ENCODE results near the gene NFKBIE.

NFKBIE gene

DNA sequence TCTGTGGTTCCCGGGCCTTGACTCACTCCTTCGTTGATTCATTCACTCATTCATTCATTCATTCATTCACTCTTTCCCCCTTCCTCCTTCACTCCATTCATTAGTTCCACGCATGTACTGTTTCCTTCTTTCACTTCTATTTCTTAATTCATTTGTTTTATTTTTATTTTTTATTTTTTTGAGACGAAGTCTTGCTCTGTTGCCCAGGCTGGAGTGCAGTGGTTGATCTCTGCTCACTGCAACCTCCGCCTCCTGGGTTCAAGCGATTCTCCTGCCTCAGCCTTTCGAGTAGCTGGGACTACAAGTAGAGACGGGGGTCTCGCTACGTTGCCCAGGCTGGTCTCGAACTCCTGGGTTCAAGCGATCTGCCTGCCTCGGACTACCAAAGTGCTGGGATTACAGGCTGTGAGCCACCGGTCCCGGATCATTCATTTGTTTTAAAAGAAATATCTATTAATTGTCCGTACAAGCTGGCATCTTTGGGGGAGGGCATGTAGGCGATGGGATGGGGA, 427 bp upstream of the NFKBIE start:
- Histone ChIP-seq H3K4me3 (ENCODE audit: insufficient read depth in 1 of 2, low read depth in 1 of 2, low read length in 2 of 2) (peak overlapping the region in 1 of 2 experiments; percentile 56), H3K4me1 (ENCODE audit: control insufficient read depth, insufficient read depth, low read depth, low read length) (peaks cover 33% of the 10 kb centered on the region), H3K4ac (ENCODE audit: low read depth in 1 of 2, low read length in 2 of 2) (no peak overlapping the region), H3K27ac (ENCODE audit: low read length, poor library complexity, severe bottlenecking) (no peak overlapping the region), H2AK5ac (ENCODE audit: low read length, severe bottlenecking) (no peak overlapping the region), H3K36me3 (ENCODE audit: control insufficient read depth in 1 of 2, insufficient read depth in 2 of 2, low read depth in 1 of 2, low read length in 2 of 2) (peaks cover 7 to 13% of the 10 kb centered on the region in 2 experiments), H2BK120ac (ENCODE audit: low read depth, low read length) (no peak overlapping the region), H3K9me3 (ENCODE audit: control insufficient read depth, low read length) (no peaks in the 10 kb centered on the region), H3K9ac (ENCODE audit: low read length) (no peak overlapping the region), H3K23ac (ENCODE audit: low read length in 2 of 2) (no peak overlapping the region), H2BK12ac (ENCODE audit: low read length in 2 of 2) (no peak overlapping the region), H3K27me3 (ENCODE audit: control insufficient read depth in 1 of 2, insufficient read depth in 1 of 2, low read length in 2 of 2) (peaks cover 22 to 31% of the 10 kb centered on the region in 2 experiments), H4K8ac (ENCODE audit: low read length) (no peak overlapping the region), H2AFZ (ENCODE audit: low read depth, low read length) (no peak overlapping the region), H3K4me2 (ENCODE audit: low read length, poor library complexity, severe bottlenecking) (no peak overlapping the region), H2BK15ac (ENCODE audit: low read depth, poor library complexity, severe bottlenecking) (no peak overlapping the region), H4K91ac (ENCODE audit: low read length) (no peak overlapping the region), H2BK5ac (ENCODE audit: low read depth, low read length, poor library complexity, severe bottlenecking) (no peak overlapping the region), H3K79me1 (replicated peaks; ENCODE audit: low read length, poor library complexity, severe bottlenecking) (peaks cover 15% of the 10 kb centered on the region), H3K14ac (ENCODE audit: low read length in 2 of 2) (no peak overlapping the region), H3K18ac (ENCODE audit: low read depth in 1 of 2, low read length in 2 of 2) (no peak overlapping the region)
- DNase-seq, result no peak
- 73% methylated on average over 15 of the region's 17 CpGs for WGBS

DNA sequence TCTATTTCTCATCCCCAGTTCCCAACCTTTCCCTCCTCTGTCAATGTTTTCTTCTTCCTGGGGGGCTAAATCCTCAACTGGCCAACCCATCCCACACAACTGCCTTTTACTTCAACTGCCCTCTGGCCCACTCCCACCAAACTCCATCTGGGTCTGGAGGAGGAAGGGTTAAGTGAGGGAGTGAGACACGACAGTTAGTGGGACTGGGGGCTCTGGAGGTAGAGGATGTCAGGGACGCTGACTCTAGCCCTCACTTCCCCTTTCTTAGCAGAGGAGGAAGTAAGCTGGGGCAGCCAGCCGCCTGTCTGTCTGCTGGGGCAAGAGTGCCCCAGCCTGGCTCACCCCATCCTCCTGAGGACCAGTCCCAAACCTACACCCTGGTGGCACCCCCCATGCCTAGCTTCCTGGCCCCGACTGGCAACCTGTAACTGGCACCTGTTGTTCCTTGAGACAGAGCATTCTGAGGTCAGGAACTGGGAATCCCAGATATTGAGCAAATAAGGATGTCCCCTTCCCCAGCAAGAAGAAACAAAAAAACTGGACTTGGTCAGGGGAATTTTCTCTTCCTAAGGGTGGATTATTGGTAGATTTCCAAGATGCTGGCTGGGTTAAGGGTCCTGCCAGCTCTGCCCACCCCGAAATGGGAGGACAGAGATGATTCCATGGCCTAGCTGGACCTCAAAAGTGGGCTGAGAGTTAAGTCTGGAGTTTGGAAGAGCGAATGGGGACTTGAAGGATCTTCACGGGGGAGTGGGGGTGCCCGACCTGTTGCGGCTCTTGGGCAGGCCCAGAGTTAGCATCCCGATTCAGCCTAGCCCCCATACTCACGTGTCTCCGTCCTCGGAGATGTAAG, 971 bp downstream of the NFKBIE start:
- Histone ChIP-seq H4K91ac (ENCODE audit: low read length) (peak overlapping the region; percentile 70), H3K14ac (ENCODE audit: low read length in 2 of 2) (peak overlapping the region in 1 of 2 experiments; percentile 81), H3K79me1 (replicated peaks; ENCODE audit: low read length, poor library complexity, severe bottlenecking) (peaks cover 24% of the 10 kb centered on the region), H2BK15ac (ENCODE audit: low read depth, poor library complexity, severe bottlenecking) (peak overlapping the region; percentile 87), H3K18ac (ENCODE audit: low read depth in 1 of 2, low read length in 2 of 2) (peak overlapping the region; percentile 56 to 68), H3K9ac (ENCODE audit: low read length) (peak overlapping the region; percentile 92), H2AFZ (ENCODE audit: low read depth, low read length) (peak overlapping the region; percentile 42), H3K4me2 (ENCODE audit: low read length, poor library complexity, severe bottlenecking) (peak overlapping the region; percentile 95), H2BK120ac (ENCODE audit: low read depth, low read length) (no peak overlapping the region), H2AK5ac (ENCODE audit: low read length, severe bottlenecking) (no peak overlapping the region), H3K4me3 (ENCODE audit: insufficient read depth in 1 of 2, low read depth in 1 of 2, low read length in 2 of 2) (peak overlapping the region; percentile 78 to 92), H2BK12ac (ENCODE audit: low read length in 2 of 2) (no peak overlapping the region), H3K27me3 (ENCODE audit: control insufficient read depth in 1 of 2, insufficient read depth in 1 of 2, low read length in 2 of 2) (peaks cover 14 to 22% of the 10 kb centered on the region in 2 experiments), H2BK5ac (ENCODE audit: low read depth, low read length, poor library complexity, severe bottlenecking) (no peak overlapping the region), H3K4ac (ENCODE audit: low read depth in 1 of 2, low read length in 2 of 2) (no peak overlapping the region), H3K27ac (ENCODE audit: low read length, poor library complexity, severe bottlenecking) (peak overlapping the region; percentile 47), H3K9me3 (ENCODE audit: control insufficient read depth, low read length) (no peaks in the 10 kb centered on the region), H3K23ac (ENCODE audit: low read length in 2 of 2) (peak overlapping the region in 1 of 2 experiments; percentile 95), H3K4me1 (ENCODE audit: control insufficient read depth, insufficient read depth, low read depth, low read length) (peaks cover 33% of the 10 kb centered on the region), H4K8ac (ENCODE audit: low read length) (no peak overlapping the region), H3K36me3 (ENCODE audit: control insufficient read depth in 1 of 2, insufficient read depth in 2 of 2, low read depth in 1 of 2, low read length in 2 of 2) (peaks cover 16 to 23% of the 10 kb centered on the region in 2 experiments)
- DNase-seq, result peak; percentile 77
- WGBS, result 11% methylated on average over 10 of the region's 13 CpGs

DNA sequence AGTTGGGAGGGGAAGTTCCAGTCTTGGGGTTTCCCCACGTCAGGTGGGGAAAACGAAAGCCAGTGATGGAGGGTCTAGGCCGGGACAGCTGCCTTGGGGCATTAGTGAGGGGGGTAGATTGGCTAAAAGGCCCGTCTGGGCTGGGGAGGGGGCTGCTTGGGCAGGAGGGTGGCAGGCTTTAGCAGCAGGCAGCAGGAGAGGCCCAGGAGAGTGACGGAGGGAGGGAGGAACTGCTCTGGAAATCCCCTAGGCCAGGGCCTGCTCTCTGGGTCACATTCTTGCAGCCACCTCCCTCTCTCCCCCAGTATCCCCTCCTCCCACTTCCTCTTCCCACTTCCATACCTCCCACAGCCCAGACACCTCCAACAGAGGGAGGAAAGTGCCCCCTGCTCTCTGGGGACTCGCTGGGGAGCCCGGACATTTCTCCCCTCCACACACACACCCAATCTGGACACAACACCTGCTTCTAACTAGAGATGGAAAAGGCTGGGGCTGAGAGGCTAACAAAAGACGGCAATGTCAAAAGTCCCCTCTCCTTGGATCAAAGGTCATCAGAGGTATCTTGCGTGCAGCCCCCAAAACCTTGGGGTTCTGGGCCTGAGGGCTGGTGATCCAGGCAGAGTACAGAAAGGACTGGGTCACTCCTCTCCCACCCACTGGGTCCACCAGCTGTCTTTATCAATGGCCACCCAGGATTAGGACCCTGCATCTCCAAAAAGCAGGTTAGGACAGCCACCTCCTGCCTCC, 1.8 kb downstream of the NFKBIE start:
- H3K4ac ChIP-seq (ENCODE audit: low read depth in 1 of 2, low read length in 2 of 2), result peak overlapping the region in 1 of 2 experiments; percentile 3

More for the DNA sequence above, 1.8 kb downstream of the NFKBIE start:
- H4K8ac ChIP-seq (ENCODE audit: low read length), result peak overlapping the region; percentile 16
- peak; percentile 77 for DNase-seq
- no peaks in the 10 kb centered on the region for H3K9me3 ChIP-seq (ENCODE audit: control insufficient read depth, low read length)
- H4K91ac ChIP-seq (ENCODE audit: low read length), result no peak overlapping the region
- no peak overlapping the region for H2BK12ac ChIP-seq (ENCODE audit: low read length in 2 of 2)
- WGBS, result 49% methylated on average over 8 of the region's 9 CpGs
- H3K79me1 ChIP-seq (replicated peaks; ENCODE audit: low read length, poor library complexity, severe bottlenecking), result peaks cover 27% of the 10 kb centered on the region
- H3K4me1 ChIP-seq (ENCODE audit: control insufficient read depth, insufficient read depth, low read depth, low read length), result peaks cover 33% of the 10 kb centered on the region
- H3K18ac ChIP-seq (ENCODE audit: low read depth in 1 of 2, low read length in 2 of 2), result peak overlapping the region in 1 of 2 experiments; percentile 28
- peak overlapping the region; percentile 25 for H3K27ac ChIP-seq (ENCODE audit: low read length, poor library complexity, severe bottlenecking)
- H3K27me3 ChIP-seq (ENCODE audit: control insufficient read depth in 1 of 2, insufficient read depth in 1 of 2, low read length in 2 of 2), result peaks cover 5 to 14% of the 10 kb centered on the region in 2 experiments
- H2AK5ac ChIP-seq (ENCODE audit: low read length, severe bottlenecking), result no peak overlapping the region
- H3K23ac ChIP-seq (ENCODE audit: low read length in 2 of 2), result no peak overlapping the region
- H3K4me3 ChIP-seq (ENCODE audit: insufficient read depth in 1 of 2, low read depth in 1 of 2, low read length in 2 of 2), result peak overlapping the region; percentile 44 to 92
- H3K9ac ChIP-seq (ENCODE audit: low read length), result peak overlapping the region; percentile 92
- H2AFZ ChIP-seq (ENCODE audit: low read depth, low read length), result no peak overlapping the region
- H2BK5ac ChIP-seq (ENCODE audit: low read depth, low read length, poor library complexity, severe bottlenecking), result no peak overlapping the region
- H2BK15ac ChIP-seq (ENCODE audit: low read depth, poor library complexity, severe bottlenecking), result peak overlapping the region; percentile 41
- peak overlapping the region; percentile 95 for H3K4me2 ChIP-seq (ENCODE audit: low read length, poor library complexity, severe bottlenecking)
- H3K36me3 ChIP-seq (ENCODE audit: control insufficient read depth in 1 of 2, insufficient read depth in 2 of 2, low read depth in 1 of 2, low read length in 2 of 2), result peaks cover 23 to 31% of the 10 kb centered on the region in 2 experiments
- no peak overlapping the region for H2BK120ac ChIP-seq (ENCODE audit: low read depth, low read length)
- peak overlapping the region in 1 of 2 experiments; percentile 9 for H3K14ac ChIP-seq (ENCODE audit: low read length in 2 of 2)

All from mesenchymal stem cell (in vitro differentiated cells and primary cell).